ENCODE data around the gene CUBN.

CUBN gene

GRCh38 chr10:16891375-16892313 is 238.0 kb downstream of the CUBN start:
- H3K4me3 ChIP-seq (ENCODE audit: low read length), result no peak overlapping the region
- DNase-seq (ENCODE audit: low read depth), result peak; percentile 38
- peak; percentile 52 for TF ChIP-seq CTCF (conservative IDR thresholded peaks at IDR 0.05; ENCODE audit: low read depth, low read length)

GRCh38 chr10:16890691-16891090 is 238.9 kb downstream of the CUBN start:
- H3K4me3 ChIP-seq (ENCODE audit: low read length), result no peak overlapping the region
- no peak for DNase-seq (ENCODE audit: low read depth)
- no peak for TF ChIP-seq CTCF (conservative IDR thresholded peaks at IDR 0.05; ENCODE audit: low read depth, low read length)

GRCh38 chr10:16887565-16887964 is 242.0 kb downstream of the CUBN start:
- no peak overlapping the region for H3K4me3 ChIP-seq (ENCODE audit: low read length)
- no peak for TF ChIP-seq CTCF (conservative IDR thresholded peaks at IDR 0.05; ENCODE audit: low read depth, low read length)
- peak; percentile 85 for DNase-seq (ENCODE audit: low read depth)

GRCh38 chr10:16886031-16886430 is 243.6 kb downstream of the CUBN start:
- no peak overlapping the region for H3K4me3 ChIP-seq (ENCODE audit: low read length)
- peak; percentile 26 for DNase-seq (ENCODE audit: low read depth)

GRCh38 chr10:16884497-16884896 is 245.1 kb downstream of the CUBN start:
- H3K4me3 ChIP-seq (ENCODE audit: low read length), result no peak overlapping the region
- DNase-seq (ENCODE audit: low read depth), result no peak
- no peak for TF ChIP-seq CTCF (conservative IDR thresholded peaks at IDR 0.05; ENCODE audit: low read depth, low read length)

More at GRCh38 chr10:16886031-16886430, 243.6 kb downstream of the CUBN start:
- no peak for TF ChIP-seq CTCF (conservative IDR thresholded peaks at IDR 0.05; ENCODE audit: low read depth, low read length)

- no peak for TF ChIP-seq CTCF (conservative IDR thresholded peaks at IDR 0.05; ENCODE audit: low read depth, low read length)
- no peak for DNase-seq (ENCODE audit: low read depth)
- no peak overlapping the region for H3K4me3 ChIP-seq (ENCODE audit: low read length)
Measured at GRCh38 chr10:16883084-16883483, 246.5 kb downstream of the CUBN start.

- no peak for TF ChIP-seq CTCF (conservative IDR thresholded peaks at IDR 0.05; ENCODE audit: low read depth, low read length)
- DNase-seq (ENCODE audit: low read depth), result no peak
- no peak overlapping the region for H3K4me3 ChIP-seq (ENCODE audit: low read length)
Measured at GRCh38 chr10:16870331-16870730, 259.3 kb downstream of the CUBN start.

All from retinal pigment epithelial cell (primary cell).